ENCODE data around the gene MARVELD1.
A peak's percentile ranks its signal among the peaks of the same experiment; 100 is the strongest.

GRCh38 chr10:97713339-97713825, at the start of gene MARVELD1:
- TF ChIP-seq CTCF (IDR thresholded peaks at IDR 0.05) = no peak
- TF ChIP-seq POLR2AphosphoS5 (IDR thresholded peaks at IDR 0.05; ENCODE audit: low read depth, low read length) = peak; percentile 28; the same call in 1 of the 2 replicates
- no peak for TF ChIP-seq REST (IDR thresholded peaks at IDR 0.05; ENCODE audit: insufficient read depth in 1 of 2, low read depth in 2 of 2, low read length in 1 of 2)
- TF ChIP-seq SIN3A (IDR thresholded peaks at IDR 0.05; ENCODE audit: borderline replicate concordance, insufficient read depth, low read depth, low read length) = no peak
- no peak for TF ChIP-seq TCF7L2 (IDR thresholded peaks at IDR 0.05; ENCODE audit: low read depth, low read length)

Measured in Panc1 (cell line).